Testis (tissue), 2 donors: ENCODE results near the gene TSPAN6.

Experiments
- CTCF ChIP-seq, 3 experiments: fragments of 450-650 bp in 2 of 3; fragments of 200-600 bp in 1 of 3; sonication (generic) in 1 of 3; IDR thresholded peaks; one replicate each; pipeline ENCODE4 v1.5.1; 2016 to 2019; ENCODE audit warnings: antibody characterized with exemption in 3 of 3, mild to moderate bottlenecking in 2 of 3, moderate library complexity in 1 of 3
- POLR2A ChIP-seq: fragments of 450-650 bp; IDR thresholded peaks from one replicate; pipeline ENCODE4 v1.6.1; 2017; ENCODE audit warnings: antibody characterized with exemption, mild to moderate bottlenecking, moderate library complexity

- TF ChIP-seq POLR2A: no peak
- no peak for TF ChIP-seq CTCF (IDR thresholded peaks at IDR 0.05)
Observed at GRCh38 chrX:100611951-100612350, 24.7 kb downstream of the TSPAN6 start.
